ENCODE data around the gene MIA2. TPM values are rescaled to one million over a fixed set of nuclear protein-coding genes. Genes with fewer than 3 reads are reported as not detected.
"Not testable (repeated sequence)": the region's sequence is repeated elsewhere in the genome, so short reads cannot be mapped to it uniquely, and the experiment has no call there.

Gene MIA2, protein sequence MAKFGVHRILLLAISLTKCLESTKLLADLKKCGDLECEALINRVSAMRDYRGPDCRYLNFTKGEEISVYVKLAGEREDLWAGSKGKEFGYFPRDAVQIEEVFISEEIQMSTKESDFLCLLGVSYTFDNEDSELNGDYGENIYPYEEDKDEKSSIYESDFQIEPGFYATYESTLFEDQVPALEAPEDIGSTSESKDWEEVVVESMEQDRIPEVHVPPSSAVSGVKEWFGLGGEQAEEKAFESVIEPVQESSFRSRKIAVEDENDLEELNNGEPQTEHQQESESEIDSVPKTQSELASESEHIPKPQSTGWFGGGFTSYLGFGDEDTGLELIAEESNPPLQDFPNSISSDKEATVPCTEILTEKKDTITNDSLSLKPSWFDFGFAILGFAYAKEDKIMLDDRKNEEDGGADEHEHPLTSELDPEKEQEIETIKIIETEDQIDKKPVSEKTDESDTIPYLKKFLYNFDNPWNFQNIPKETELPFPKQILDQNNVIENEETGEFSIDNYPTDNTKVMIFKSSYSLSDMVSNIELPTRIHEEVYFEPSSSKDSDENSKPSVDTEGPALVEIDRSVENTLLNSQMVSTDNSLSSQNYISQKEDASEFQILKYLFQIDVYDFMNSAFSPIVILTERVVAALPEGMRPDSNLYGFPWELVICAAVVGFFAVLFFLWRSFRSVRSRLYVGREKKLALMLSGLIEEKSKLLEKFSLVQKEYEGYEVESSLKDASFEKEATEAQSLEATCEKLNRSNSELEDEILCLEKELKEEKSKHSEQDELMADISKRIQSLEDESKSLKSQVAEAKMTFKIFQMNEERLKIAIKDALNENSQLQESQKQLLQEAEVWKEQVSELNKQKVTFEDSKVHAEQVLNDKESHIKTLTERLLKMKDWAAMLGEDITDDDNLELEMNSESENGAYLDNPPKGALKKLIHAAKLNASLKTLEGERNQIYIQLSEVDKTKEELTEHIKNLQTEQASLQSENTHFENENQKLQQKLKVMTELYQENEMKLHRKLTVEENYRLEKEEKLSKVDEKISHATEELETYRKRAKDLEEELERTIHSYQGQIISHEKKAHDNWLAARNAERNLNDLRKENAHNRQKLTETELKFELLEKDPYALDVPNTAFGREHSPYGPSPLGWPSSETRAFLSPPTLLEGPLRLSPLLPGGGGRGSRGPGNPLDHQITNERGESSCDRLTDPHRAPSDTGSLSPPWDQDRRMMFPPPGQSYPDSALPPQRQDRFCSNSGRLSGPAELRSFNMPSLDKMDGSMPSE (N-terminal part only)
- total RNA-seq = 17.0 and 17.5 TPM in 2 replicates

DNA sequence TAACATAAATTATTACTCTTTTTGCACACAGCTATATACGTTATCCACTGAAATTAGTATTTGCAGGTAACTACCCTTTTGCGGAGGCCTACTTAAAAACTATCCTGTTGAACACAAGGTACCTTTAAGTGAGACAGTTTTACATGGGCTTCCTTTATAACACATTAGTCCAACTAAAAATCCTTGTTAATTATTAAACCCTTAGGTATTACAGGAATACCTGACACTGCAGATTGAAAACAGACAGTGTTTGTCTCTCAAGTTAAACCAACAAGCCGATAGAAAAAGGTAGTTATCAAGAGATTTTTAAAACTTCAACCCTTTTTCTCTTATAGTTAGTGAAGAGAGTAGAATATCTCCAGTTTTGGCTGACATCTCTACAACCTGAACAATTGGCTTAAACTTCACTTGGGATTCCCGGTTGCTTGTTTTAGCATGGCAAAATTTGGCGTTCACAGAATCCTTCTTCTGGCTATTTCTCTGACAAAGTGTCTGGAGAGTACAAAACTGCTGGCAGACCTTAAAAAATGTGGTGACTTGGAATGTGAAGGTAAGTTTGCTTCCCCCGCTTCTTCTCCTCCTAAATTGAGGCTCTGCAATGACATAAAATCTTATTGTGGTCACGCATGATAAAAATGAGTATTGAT lies at the start of gene MIA2:
MIA2 (plus strand) TSS at position 236 of the 647 bp plus-strand sequence; CDS start at position 436, 200 bp downstream.
- no peaks in the 10 kb centered on the region for H3K27me3 Mint-ChIP-seq (ENCODE audit: low read depth)

DNA sequence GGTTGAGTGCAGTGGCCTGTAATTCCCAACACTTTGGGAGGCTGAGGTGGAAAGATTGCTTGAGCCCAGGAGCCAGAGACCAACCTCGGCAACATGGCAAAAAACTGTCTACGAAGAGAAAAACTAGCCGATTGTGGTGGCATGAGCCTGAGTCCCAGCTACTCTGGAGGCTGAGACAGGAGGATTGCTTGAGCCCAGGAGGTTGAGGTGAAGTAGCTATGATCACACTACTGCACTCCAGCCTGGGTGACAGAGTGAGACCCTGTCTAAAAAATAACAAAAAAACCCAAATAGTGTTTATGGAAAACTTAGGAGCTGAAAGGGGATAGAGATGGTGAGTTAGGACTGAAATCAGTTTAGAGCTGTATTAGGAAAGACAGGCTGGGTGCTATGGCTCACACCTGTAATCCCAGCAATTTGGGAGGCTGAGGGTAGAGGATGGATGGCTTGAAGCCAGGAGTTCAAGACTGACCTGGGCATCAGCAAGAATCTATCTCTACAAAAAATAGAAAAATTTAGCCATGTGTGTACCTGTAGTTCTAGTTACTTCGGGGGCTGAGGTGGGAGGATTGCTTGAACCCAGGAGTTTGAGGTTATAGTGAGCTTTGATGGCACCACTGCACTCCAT lies 49.0 kb upstream of the MIA2 start:
- Mint-ChIP-seq H3K36me3 (ENCODE audit: low read depth) (peaks cover 43% of the 10 kb centered on the region), H3K27me3 (ENCODE audit: low read depth) (no peaks in the 10 kb centered on the region), H3K27ac (no peak overlapping the region), H3K4me3 (ENCODE audit: low read depth) (no peak overlapping the region), H3K4me1 (ENCODE audit: low read depth) (peaks cover 14% of the 10 kb centered on the region), H3K9me3 (no peaks in the 10 kb centered on the region)
- DNase-seq (ENCODE audit: low spot score) = no peak
- intact Hi-C loops (cut with micrococcal nuclease) = no loop called here

More for the DNA sequence above, at the start of gene MIA2:
- H3K4me1 Mint-ChIP-seq (ENCODE audit: low read depth) = peaks cover 41% of the 10 kb centered on the region
- no peak within 1 kb of the TSS for H3K4me3 Mint-ChIP-seq (ENCODE audit: low read depth)
- intact Hi-C loops (cut with micrococcal nuclease) = no loop called here
- no peak for DNase-seq (ENCODE audit: low spot score)
- H3K27ac Mint-ChIP-seq = peak within 1 kb of the TSS; percentile 61
- no peaks in the 10 kb centered on the region for H3K9me3 Mint-ChIP-seq
- no peaks in the 10 kb centered on the region for H3K36me3 Mint-ChIP-seq (ENCODE audit: low read depth)

DNA sequence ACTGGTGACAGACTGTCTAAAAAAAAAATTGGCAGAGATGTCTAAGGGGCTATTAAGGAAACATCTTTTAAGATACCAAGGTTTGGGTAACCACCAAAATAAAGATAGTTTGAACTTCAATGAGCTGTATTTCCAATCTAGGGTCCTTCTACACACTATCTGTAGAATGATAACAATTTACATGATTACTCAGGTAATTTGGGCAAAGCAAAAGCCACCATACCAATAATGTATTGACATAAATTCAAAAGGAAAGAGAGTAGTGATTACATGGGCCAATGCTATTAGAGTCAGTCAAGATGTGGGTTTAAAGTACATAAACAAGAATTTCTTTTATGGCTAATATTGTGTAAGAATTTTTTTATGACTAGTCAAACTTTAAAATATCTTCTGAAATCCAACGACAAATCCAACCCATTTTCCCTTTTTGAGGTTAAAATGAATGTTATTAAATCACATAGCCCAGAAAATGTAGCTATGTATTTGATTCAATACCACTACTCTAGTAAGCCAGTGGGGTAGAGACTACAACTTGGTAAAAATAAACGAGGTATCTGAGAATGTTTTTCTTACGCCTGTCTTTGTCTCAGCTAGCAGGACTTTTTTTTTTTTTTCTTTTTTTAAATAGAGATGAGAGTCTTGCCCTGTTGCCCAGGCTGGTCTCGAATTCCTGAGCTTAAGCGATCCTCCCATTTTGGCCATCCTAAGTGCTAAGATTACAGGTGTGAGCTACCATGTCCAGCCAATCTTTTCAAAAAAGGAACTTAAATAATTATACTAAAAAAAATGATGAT lies 48.3 kb upstream of the MIA2 start:
- Mint-ChIP-seq H3K36me3 (ENCODE audit: low read depth) (peaks cover 43% of the 10 kb centered on the region), H3K4me1 (ENCODE audit: low read depth) (peaks cover 15% of the 10 kb centered on the region), H3K4me3 (ENCODE audit: low read depth) (no peak overlapping the region), H3K9me3 (no peaks in the 10 kb centered on the region), H3K27me3 (ENCODE audit: low read depth) (no peaks in the 10 kb centered on the region), H3K27ac (no peak overlapping the region)
- DNase-seq (ENCODE audit: low spot score) = no peak
- intact Hi-C loops (cut with micrococcal nuclease) = no loop called here

DNA sequence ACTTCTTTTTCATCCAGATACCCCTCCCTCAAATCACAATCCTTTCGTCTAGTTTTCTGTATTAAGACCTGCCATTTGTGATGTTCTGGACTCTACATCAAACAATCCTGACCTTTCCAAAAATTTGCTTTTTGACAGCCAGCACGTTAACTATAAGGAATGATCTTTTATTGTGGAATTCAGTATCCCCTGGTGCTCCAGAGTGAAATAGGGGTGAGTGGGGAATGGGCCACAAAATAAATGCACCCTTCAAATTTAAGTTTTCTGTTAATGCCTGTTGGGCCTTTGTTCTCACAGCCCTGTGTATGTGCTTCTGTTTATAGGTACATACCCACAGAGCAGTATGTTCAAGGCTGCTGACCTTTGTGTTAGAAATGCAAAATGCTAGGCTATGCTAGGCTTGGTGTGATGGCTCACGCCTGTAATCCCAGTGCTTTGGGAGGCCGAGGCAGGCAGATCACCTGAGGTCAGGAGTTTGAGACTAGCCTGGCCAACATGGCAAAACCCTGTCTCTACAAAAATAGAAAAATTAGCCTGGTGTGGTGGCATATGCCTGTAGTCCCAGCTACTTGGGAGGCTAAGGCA lies 46.7 kb upstream of the MIA2 start:
- no peaks in the 10 kb centered on the region for H3K27me3 Mint-ChIP-seq (ENCODE audit: low read depth)
- no peak for DNase-seq (ENCODE audit: low spot score)
- H3K9me3 Mint-ChIP-seq = no peaks in the 10 kb centered on the region
- intact Hi-C loops (cut with micrococcal nuclease) = no loop called here
- H3K4me1 Mint-ChIP-seq (ENCODE audit: low read depth) = peaks cover 16% of the 10 kb centered on the region
- no peak overlapping the region for H3K27ac Mint-ChIP-seq
- peaks cover 43% of the 10 kb centered on the region for H3K36me3 Mint-ChIP-seq (ENCODE audit: low read depth)
- H3K4me3 Mint-ChIP-seq (ENCODE audit: low read depth) = no peak overlapping the region

DNA sequence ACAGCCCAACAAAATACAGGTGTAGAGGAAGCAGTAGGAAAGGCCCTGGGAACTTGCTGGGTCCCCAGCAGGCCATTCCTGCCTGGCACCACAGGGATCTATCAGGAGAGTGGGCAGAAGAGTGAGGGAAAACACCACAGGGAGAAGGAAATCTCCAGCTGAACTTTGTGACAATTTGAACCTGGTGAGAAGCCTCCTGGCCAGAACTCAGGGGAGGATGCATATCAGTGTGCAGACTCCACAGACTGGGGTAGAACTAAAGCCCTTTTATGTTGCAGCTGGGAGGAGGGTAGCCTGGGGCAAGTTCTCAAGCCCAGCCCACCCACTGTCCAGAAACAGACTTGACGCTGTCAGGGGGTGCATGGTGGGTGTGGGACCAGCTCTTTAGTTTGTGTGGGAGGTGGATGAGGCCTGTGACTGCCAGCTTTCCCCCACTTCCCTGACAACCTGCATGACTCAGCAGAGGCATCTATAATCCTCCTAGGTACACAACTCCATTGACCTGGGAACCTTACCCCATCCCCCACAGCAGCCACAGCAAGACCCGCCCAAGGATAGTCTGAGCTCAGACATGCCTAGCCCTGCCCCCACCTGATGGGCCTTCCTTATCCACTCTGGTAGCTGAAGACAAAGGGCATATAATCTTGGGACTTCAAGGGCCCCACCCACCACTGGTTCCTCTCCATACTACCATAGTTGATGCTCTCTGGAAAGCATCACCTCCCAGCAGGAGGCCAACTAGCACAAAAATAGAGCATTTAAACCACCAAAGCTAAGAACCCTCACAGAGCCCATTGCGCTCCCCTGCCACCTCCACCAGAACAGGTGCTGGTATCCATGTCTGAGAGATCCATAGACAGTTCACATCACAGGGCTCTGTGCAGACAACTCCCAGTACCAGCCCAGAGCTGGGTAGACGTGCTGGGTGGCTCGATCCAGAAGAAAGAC lies 29.8 kb upstream of the MIA2 start:
- Mint-ChIP-seq H3K27me3 (ENCODE audit: low read depth) (no peaks in the 10 kb centered on the region), H3K4me3 (ENCODE audit: low read depth) (no peak overlapping the region), H3K4me1 (ENCODE audit: low read depth) (peaks cover 23% of the 10 kb centered on the region), H3K36me3 (ENCODE audit: low read depth) (no peaks in the 10 kb centered on the region), H3K27ac (no peak overlapping the region), H3K9me3 (peaks cover 14% of the 10 kb centered on the region)
- no peak for DNase-seq (ENCODE audit: low spot score)
- intact Hi-C loops (cut with micrococcal nuclease) = no loop called here

DNA sequence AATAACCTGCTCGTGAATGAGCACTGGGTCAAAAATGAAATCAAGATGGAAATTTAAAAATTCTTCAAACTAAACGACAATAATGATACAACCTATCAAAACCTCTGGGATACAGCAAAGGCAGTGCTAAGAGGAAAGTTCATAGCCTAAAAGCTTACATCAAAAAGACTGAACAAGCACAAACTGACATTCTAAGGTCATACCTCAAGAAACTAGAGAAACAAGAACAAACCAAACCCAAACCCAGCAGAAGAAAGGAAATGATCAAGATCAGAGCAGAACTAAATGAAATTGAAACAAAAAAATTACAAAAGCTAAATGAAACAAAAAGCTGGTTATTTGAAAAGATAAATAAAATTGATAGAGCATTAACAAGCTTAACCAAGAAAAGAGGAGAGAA lies 26.3 kb upstream of the MIA2 start:
- H3K4me3 Mint-ChIP-seq (ENCODE audit: low read depth); H3K27ac Mint-ChIP-seq; DNase-seq (ENCODE audit: low spot score); H3K36me3 Mint-ChIP-seq (ENCODE audit: low read depth); H3K27me3 Mint-ChIP-seq (ENCODE audit: low read depth): not testable (repeated sequence)
- peaks cover 14% of the 10 kb centered on the region for H3K9me3 Mint-ChIP-seq
- peaks cover 25% of the 10 kb centered on the region for H3K4me1 Mint-ChIP-seq (ENCODE audit: low read depth)
- intact Hi-C loops (cut with micrococcal nuclease) = loop anchor here (1.0 kb wide), 1 partner anchor 23 kb away; no protein-coding TSS in a partner anchor

DNA sequence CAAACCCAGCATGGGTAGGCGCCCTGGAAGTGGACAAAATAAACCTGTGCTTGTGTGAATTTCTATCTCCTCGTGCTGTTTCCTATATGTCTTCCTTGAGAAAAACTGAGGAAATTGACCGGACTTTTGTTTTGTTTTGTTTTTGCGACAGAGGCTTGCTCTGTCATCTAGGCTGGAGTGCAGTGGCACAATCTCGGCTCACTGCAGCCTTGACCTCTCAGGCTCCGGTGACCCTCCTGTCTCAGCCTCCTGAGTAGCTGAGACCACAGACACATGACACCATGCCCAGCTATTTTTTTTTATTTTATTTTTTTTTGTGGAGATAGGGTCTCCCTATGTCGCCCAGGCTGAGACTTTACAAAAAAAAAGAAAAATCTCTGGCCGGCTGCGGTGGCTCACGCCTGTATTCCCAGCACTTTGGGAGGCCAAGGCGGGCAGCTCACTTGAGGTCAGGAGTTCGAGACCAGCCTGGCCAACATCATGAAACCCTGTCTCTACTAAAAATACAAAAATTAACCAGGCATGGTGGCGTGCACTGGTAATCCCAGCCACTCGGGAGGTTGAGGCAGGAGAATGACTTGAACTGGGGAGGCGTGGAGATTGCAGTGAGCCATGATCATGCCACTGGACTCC lies 22.5 kb upstream of the MIA2 start:
- no peak overlapping the region for H3K4me3 Mint-ChIP-seq (ENCODE audit: low read depth)
- H3K27ac Mint-ChIP-seq = no peak overlapping the region
- peaks cover 20% of the 10 kb centered on the region for H3K4me1 Mint-ChIP-seq (ENCODE audit: low read depth)
- peaks cover 9% of the 10 kb centered on the region for H3K9me3 Mint-ChIP-seq
- intact Hi-C loops (cut with micrococcal nuclease) = no loop called here
- H3K27me3 Mint-ChIP-seq (ENCODE audit: low read depth) = no peaks in the 10 kb centered on the region
- no peak for DNase-seq (ENCODE audit: low spot score)
- H3K36me3 Mint-ChIP-seq (ENCODE audit: low read depth) = no peaks in the 10 kb centered on the region

DNA sequence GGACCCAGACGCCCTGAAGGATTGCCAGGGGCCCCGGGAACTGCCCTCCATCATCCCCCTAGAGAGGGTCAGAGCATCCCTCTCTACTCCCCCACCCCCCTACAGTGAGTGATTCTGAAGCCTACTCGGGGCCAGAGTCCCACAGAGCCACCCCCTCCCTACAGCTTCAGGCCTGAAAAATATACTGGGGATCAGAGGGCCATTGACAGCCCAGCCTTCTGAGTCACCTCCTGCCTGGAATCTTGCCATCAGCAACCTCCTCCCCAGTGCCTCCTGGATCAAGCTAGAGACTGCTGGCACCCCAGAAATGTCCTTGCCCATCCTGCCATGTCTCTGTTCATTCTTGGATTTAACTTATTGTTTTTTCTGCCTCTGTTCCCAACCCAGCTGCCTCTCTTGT lies 21.7 kb upstream of the MIA2 start:
- intact Hi-C loops (cut with micrococcal nuclease) = no loop called here
- Mint-ChIP-seq H3K4me3 (ENCODE audit: low read depth) (no peak overlapping the region), H3K9me3 (peaks cover 4% of the 10 kb centered on the region), H3K27ac (no peak overlapping the region), H3K27me3 (ENCODE audit: low read depth) (no peaks in the 10 kb centered on the region), H3K4me1 (ENCODE audit: low read depth) (peaks cover 16% of the 10 kb centered on the region), H3K36me3 (ENCODE audit: low read depth) (no peaks in the 10 kb centered on the region)
- no peak for DNase-seq (ENCODE audit: low spot score)

DNA sequence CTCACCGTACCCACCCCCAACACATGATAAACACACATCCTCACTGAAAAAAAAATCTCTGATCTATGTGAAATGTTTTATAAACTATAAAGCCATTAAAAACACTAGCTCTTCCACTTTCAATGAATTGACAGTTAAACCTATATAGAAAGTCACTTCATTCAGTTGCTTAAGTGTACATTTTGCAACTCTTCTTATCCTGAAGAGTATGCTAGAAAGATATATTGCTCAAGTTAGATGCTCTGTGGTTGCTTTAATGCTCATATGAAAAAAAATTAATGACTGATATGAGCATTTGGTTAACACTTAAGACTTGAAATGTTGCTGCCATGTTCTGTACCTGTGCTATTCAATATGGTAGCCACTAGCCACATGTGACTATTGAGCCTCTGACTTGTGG lies 21.0 kb upstream of the MIA2 start:
- Mint-ChIP-seq H3K9me3 (no peaks in the 10 kb centered on the region), H3K27me3 (ENCODE audit: low read depth) (no peaks in the 10 kb centered on the region), H3K4me1 (ENCODE audit: low read depth) (peaks cover 14% of the 10 kb centered on the region), H3K36me3 (ENCODE audit: low read depth) (no peaks in the 10 kb centered on the region), H3K4me3 (ENCODE audit: low read depth) (no peak overlapping the region), H3K27ac (no peak overlapping the region)
- intact Hi-C loops (cut with micrococcal nuclease) = no loop called here
- DNase-seq (ENCODE audit: low spot score) = no peak

DNA sequence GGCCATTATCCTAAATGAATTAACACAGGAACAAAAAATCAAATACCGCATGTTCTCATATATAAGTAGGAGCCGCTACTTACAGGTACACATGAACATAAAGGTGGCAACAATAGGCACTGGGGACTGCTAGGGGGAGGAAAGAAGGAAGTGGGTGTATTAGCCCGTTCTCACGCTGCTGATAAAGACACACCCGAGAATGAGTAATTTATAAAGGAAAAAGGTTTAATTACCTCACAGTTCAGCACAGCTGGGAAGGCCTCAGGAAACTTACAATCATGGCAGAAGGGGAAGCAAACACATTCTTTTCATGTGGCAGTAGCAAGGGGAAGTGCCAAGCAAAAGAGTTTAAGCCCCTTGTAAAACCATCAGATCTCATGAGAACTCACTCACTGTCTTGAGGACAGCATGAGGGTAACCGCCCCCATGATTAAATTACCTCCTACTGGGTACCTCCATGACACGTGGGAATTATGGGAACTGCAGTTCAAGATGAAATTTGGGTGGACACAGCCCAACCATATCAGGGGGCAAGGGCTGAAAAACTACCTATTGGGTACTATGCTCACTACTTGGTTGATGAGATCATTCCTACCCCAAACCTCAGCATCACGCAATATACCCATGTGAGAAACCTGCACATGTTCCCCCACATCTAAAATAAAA lies 16.4 kb upstream of the MIA2 start:
- no peaks in the 10 kb centered on the region for H3K9me3 Mint-ChIP-seq
- H3K27ac Mint-ChIP-seq = no peak overlapping the region
- DNase-seq (ENCODE audit: low spot score) = no peak
- H3K4me3 Mint-ChIP-seq (ENCODE audit: low read depth) = no peak overlapping the region
- peaks cover 15% of the 10 kb centered on the region for H3K4me1 Mint-ChIP-seq (ENCODE audit: low read depth)
- H3K36me3 Mint-ChIP-seq (ENCODE audit: low read depth) = peaks cover 2% of the 10 kb centered on the region
- intact Hi-C loops (cut with micrococcal nuclease) = no loop called here
- H3K27me3 Mint-ChIP-seq (ENCODE audit: low read depth) = no peaks in the 10 kb centered on the region
